Measurements from ENCODE around the gene ARHGEF11.

GRCh38 chr1:156925154-156926010 is 120.2 kb downstream of the ARHGEF11 start:
- TF ChIP-seq SUZ12 (IDR thresholded peaks at IDR 0.05) (no peak), LEF1 (IDR thresholded peaks at IDR 0.05; ENCODE audit: borderline replicate concordance) (no peak), ELF4 (IDR thresholded peaks at IDR 0.05) (no peak), SP1 (IDR thresholded peaks at IDR 0.05) (no peak), TARDBP (IDR thresholded peaks at IDR 0.05) (no peak), NFRKB (IDR thresholded peaks at IDR 0.05) (no peak), FOXA1 (IDR thresholded peaks at IDR 0.05) (no peak), L3MBTL2 (conservative IDR thresholded peaks at IDR 0.05) (no peak), BHLHE40 (IDR thresholded peaks at IDR 0.05; ENCODE audit: borderline replicate concordance) (no peak), FOXK2 (IDR thresholded peaks at IDR 0.05) (no peak), ARNT (IDR thresholded peaks at IDR 0.05) (no peak)
